ENCODE results near the gene ST3GAL4. TPM values are rescaled to one million over a fixed set of nuclear protein-coding genes. Genes with fewer than 3 reads are reported as not detected.

The ST3GAL4 gene
- total RNA-seq, 1 experiment from 2014 or later = 13.6 TPM

DNA sequence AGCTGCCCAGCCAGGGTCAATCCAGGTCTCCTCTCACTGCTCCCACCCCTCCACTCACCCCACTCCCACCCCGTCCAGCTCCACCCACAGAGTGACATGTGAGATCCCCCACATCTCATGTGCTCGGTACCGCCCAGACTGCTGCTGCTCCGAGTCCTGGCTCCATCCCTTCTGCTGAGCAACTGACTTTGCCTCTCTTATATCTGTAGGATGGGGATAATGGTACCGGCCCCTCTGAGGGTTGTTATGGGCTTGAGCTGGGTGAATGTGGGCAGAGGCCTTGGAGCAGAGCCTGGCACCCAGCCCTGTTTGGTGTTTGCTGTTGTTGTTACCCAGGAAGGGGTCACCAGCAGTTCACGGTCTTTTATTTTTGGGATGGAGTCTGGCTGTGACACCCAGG, 77.0 kb downstream of the ST3GAL4 start:
- Histone ChIP-seq H2BK15ac (ENCODE audit: low read depth, low read length) (no peak overlapping the region), H4K91ac (ENCODE audit: insufficient read length, low read depth, low read length) (no peak overlapping the region), H2BK12ac (ENCODE audit: insufficient read length, low read depth, low read length) (no peak overlapping the region), H3K23me2 (ENCODE audit: insufficient read length, low read depth, low read length, poor library complexity, severe bottlenecking) (no peaks in the 10 kb centered on the region), H2BK20ac (ENCODE audit: low read depth, low read length, poor library complexity, severe bottlenecking) (no peak overlapping the region), H3K4me2 (ENCODE audit: insufficient read depth, insufficient read length, low read length) (no peak overlapping the region), H3K79me1 (ENCODE audit: insufficient read depth, low read depth, low read length, poor library complexity, severe bottlenecking) (no peaks in the 10 kb centered on the region), H3K4ac (ENCODE audit: low read depth, low read length) (no peak overlapping the region), H2BK120ac (ENCODE audit: low read depth, low read length, poor library complexity, severe bottlenecking) (no peak overlapping the region), H2AFZ (ENCODE audit: low read length) (no peak overlapping the region), H4K8ac (replicated peaks; ENCODE audit: insufficient read length, low read depth, low read length) (no peak overlapping the region), H3T11ph (ENCODE audit: low read length) (no peak overlapping the region), H3K18ac (ENCODE audit: insufficient read length, low read depth, low read length) (no peak overlapping the region), H2BK5ac (ENCODE audit: insufficient read length, low read length) (no peak overlapping the region), H3K9ac (ENCODE audit: extremely low read depth, insufficient read length, low read length) (no peak overlapping the region), H2AK5ac (ENCODE audit: insufficient read length, low read length) (no peak overlapping the region), H3K4me1 (ENCODE audit: insufficient read depth, low read length) (no peaks in the 10 kb centered on the region; the same call in 1 of the 2 replicates), H3K14ac (ENCODE audit: insufficient read depth, low read length) (no peak overlapping the region), H3K27me3 (ENCODE audit: insufficient read depth, low read length) (no peaks in the 10 kb centered on the region), H4K5ac (ENCODE audit: insufficient read length, low read depth, low read length) (no peak overlapping the region), H3K23ac (ENCODE audit: insufficient read length, low read depth, low read length) (no peak overlapping the region), H4K20me1 (ENCODE audit: control insufficient read depth, insufficient read depth, insufficient read length) (no peaks in the 10 kb centered on the region), H3K79me2 (ENCODE audit: insufficient read depth, low read length) (no peaks in the 10 kb centered on the region; the same call in 1 of the 2 replicates), H3K9me3 (ENCODE audit: control insufficient read depth, low read depth, low read length) (no peaks in the 10 kb centered on the region), H3K56ac (ENCODE audit: insufficient read length, low read depth, low read length) (no peak overlapping the region), H3K27ac (ENCODE audit: insufficient read length, low read depth, low read length) (no peak overlapping the region)
- Mint-ChIP-seq H3K4me1 (peaks cover 14 to 21% of the 10 kb centered on the region in 2 experiments), H3K36me3 (ENCODE audit: insufficient read depth in 1 of 3, low read depth in 3 of 3) (no peaks in the 10 kb centered on the region), H3K4me3 (no peak overlapping the region), H3K27me3 (ENCODE audit: low read depth) (no peaks in the 10 kb centered on the region; the same call in 1 of the 2 replicates), H3K9me3 (no peaks in the 10 kb centered on the region), H3K27ac (no peak overlapping the region)
- WGBS (ENCODE audit: extremely low coverage, insufficient read length, low lambda C conversion rate) = no CpG with 5 or more reads among the region's 6 CpGs
- TF ChIP-seq, protein P1, sequence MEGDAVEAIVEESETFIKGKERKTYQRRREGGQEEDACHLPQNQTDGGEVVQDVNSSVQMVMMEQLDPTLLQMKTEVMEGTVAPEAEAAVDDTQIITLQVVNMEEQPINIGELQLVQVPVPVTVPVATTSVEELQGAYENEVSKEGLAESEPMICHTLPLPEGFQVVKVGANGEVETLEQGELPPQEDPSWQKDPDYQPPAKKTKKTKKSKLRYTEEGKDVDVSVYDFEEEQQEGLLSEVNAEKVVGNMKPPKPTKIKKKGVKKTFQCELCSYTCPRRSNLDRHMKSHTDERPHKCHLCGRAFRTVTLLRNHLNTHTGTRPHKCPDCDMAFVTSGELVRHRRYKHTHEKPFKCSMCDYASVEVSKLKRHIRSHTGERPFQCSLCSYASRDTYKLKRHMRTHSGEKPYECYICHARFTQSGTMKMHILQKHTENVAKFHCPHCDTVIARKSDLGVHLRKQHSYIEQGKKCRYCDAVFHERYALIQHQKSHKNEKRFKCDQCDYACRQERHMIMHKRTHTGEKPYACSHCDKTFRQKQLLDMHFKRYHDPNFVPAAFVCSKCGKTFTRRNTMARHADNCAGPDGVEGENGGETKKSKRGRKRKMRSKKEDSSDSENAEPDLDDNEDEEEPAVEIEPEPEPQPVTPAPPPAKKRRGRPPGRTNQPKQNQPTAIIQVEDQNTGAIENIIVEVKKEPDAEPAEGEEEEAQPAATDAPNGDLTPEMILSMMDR (conservative IDR thresholded peaks at IDR 0.05) = no peak
- DNase-seq = no peak

Measured in H9 (cell line).